CD4-positive, alpha-beta T cell treated with Interleukin-10 for 1 hour (primary cell): ENCODE data around the gene LENG8.
"Not testable (repeated sequence)": the region's sequence is repeated elsewhere in the genome, so short reads cannot be mapped to it uniquely, and the experiment has no call there.

ENCODE experiments used
- DNase-seq: peaks from one replicate; pipeline ENCODE4 v3.0.0-alpha.2; 2020

Gene LENG8

DNA sequence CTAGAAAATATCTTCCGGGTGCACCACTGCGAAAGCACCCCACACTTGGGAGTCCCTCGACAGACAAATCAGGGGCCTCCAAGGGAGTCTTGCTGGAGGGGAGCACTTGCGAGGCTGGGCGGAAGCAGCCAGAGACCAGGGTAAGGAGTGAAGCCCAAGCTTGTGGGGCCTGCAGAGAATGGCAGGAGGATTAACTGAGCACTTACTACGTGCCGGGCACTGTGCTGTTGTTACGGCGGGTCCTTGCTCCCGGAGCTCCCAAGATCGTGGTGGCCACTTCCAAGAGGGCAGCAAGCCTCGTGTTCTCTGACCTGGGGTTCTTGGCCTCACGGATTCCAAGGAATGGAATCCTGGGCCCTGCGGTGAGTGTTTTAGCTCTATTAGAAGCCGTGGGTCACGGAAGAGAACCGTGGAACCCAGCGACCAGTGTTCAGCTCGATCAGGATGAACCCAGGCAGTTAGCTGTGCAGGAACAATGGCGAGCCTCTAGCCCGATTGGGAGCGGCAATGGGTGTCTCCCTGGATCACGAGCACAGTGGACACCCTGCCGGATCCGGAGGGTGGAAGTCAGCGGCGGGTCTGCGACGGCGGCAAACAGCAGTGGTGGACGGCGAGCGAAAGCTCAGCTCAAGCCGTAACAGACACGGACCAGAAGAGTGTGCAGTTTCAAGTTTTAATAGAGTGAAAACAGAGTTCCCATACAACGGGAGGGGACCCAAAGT is 24.2 kb upstream of the LENG8 start:
- DNase-seq, result no peak

DNA sequence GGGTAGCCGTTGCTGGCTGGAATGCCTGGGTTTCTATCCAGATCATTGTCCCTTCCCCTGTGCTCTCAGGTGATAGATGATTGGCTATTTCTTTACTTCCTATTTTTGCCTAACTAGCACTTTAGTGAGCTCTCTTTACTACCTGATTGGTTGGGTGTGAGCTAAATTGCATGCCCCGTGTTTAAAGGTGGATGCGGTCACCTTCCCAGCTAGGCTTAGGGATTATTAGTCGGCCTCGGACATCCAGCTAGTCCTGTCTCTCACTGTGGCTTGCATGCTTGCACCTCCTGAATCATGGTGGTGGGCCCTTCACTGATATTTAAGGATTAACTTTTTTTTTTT is 23.6 kb upstream of the LENG8 start:
- DNase-seq, result no peak

DNA sequence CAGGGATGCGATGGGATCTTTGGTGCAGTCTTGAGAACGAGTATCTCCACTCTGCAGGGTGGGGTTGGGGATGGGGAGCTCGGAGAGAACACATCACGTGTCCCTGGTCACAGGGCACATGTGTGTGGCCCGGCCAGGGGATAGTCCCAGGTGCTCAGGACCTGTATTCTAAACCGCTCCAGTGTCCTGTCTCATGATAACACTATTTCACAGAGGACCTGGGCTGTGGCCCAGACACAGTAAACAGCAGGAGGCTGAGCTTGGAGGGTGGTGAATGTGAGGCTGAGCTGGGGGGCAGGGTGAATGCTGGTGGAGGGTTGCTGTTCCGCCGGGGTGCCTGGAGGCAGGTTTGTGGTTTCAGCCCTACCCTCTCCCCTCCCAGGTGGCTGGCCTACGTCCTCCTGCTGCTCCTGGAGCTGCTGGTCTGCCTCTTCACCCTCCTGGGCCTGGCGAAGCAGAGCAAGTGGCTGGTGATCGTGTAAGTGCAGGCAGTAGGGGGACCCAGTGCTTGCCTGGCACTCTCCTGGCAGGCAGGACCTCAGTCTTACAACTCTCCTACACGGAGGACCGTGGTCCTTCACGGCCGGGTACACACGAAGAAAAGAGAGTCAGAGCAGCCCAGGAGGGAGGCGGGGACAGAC is 22.6 kb upstream of the LENG8 start:
- no peak for DNase-seq

DNA sequence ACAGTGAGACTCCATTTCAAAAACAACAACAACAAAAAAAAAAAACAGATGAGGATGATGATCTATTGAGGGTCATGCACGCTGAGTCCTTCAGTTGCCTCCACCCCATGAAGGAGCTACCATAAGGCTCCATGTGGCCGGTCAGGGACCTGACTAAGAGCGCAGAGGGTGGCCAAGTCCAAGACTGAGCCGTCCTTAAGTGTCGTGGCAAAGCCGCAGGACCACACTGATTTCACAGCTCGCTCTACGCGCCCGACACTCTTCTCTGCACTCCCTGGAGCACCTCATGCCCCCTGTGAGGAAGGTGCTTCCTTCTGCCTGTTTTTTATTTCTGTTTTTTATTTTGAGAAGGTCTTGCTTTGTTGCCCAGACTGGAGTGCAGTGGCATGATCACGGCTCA is 21.4 kb upstream of the LENG8 start:
- no peak for DNase-seq

DNA sequence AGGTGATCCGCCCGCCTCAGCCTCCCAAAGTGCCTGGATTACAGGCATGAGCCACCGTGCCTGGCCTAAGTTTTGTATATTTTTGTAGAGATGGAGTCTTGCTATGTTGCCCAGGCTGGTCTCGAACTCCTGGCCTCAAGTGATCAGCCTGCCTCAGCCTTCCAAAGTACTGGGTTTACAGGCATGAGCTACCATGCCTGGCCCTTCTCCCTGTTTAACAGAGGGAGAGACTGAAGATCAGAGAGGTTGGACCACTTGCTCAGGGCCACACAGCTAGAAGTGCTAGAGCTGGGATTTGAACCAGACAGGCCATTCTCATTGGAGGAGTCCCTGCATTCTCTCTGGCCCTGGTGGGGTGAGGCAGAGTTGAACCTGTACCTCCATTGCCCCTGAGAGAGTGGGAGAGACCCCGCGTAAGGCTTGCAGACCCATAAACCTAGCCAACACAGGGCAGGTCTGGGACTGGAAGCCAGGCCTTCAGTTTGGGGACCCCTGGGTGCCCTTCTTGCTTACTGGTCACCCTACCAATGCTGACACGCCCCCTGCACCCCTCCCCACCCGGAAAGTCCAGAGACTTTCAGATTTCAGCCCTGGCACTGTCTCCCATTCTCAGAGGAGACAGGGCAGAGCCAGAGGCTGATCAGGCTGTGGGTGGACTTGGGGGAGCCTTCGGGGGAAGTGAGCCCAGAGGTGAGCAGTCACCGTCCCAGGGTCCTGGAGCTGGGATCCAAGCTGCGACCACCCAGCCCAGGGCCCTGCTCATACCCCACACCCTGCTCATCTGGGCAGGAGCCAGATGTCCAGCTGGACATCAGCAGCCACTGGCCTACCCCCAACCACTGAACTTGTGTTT is 20.4 kb upstream of the LENG8 start:
- DNase-seq, result no peak

DNA sequence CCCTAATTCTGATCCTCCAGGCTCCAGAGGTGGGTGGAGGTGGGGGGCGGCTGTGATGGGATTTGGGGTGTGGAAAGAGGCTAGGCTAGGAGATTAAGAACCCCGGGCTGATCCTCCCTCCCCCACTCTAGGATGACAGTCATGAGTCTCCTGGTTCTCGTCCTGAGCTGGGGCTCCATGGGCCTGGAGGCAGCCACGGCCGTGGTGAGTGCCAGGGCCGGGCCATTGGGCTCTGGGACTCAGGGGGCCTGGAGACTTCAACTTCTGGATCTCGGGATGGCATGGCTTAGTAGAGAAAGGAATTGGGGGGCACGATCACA is 19.9 kb upstream of the LENG8 start:
- DNase-seq, result no peak

DNA sequence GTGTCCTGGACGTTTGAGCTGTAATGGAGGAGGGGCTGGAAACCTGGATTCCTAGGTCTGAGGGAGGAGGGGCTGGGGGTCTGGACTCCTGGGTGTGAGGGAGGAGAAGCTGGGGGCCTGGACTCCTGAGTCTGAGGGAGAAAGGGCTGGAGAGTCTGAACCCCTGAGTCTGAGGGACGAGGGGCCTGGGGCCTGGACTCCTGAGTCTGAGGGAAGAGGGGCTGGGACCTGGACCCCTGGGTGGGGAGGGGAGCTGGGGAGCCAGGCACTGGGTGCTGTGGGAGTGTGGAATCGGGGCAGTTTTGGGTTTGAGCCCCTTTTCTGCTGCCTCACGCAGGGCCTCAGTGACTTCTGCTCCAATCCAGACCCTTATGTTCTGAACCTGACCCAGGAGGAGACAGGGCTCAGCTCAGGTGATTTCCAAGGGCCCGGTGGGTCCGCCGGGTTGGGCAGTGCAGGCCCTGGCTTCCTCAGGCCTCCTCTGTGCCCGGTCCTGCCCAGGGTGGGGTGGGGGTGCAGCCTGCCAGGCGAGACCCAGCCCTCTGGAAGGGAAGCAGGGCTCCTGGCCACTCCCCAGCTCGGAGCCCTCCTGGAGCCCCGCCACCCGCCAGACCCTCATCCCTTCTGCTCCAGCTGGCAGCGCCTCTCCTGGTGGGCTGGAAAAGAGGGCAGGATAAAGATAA is 19.3 kb upstream of the LENG8 start:
- DNase-seq, result no peak

DNA sequence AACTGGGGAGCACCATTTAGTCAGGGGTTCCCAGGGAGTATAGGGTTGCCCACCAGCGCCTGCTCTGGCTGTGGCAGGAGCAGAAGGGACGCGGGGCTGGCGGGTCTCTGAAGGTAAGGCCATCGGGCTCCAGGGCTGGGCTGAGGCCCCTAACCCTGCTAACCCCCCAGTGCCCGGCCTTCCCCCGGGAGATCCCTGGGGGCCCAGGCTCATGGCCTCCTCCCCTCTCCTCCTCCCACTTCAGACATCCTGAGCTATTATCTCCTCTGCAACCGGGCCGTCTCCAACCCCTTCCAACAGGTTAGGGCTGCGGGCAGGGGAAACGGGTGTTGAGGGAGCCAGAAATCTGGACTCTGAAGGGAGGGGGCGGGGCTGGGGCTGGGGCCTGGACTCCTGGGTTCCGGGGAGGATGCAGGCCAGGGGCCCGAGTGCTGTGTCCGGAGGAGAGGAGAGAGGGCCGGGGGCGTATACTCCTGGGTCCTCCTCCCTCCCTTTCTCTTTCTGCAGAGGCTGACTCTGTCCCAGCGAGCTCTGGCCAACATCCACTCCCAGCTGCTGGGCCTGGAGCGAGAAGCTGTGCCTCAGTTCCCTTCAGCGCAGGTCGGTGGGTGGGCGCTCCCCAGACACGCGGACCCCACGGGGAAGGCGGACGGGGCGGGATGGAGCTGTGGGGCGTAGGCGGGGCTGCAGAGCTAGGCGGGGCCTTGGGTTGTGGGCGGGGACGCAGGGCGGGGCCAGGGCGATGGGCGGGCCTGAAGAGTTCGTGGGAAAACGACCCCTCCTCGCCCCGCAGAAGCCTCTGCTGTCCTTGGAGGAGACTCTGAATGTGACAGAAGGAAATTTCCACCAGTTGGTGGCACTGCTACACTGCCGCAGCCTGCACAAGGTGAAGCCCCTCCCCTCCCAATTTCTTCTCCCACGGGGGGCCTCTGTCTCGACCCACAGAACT is 18.4 kb upstream of the LENG8 start:
- peak; percentile 48 for DNase-seq

DNA sequence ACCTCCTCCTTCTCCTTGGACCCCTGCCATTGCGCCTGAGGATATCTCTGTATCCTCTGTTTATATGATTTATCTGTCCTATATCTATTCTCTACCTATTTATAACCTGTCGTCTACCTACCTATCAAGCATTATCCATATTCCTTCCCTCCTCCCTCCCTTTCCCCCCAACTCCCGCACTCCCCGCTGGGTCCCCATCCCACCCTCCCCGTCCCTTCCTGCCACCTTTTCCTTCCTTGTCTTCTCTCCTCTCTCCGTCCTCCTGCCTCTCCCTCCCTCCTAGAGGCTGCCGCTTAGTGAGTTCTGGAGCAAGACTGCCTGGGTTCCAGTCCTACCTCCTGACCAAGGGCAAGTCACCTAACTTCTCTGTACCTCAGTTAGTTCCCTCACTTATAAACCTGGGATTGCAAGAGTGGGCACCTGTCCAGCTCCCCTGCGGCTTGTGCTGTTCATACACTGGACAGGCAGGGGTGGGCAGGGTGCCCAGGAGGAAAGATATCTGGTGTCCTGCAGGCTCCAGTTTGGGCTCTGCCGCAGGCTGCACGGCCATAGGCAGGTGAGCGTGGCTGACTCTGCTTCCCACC is 17.7 kb upstream of the LENG8 start:
- no peak for DNase-seq

DNA sequence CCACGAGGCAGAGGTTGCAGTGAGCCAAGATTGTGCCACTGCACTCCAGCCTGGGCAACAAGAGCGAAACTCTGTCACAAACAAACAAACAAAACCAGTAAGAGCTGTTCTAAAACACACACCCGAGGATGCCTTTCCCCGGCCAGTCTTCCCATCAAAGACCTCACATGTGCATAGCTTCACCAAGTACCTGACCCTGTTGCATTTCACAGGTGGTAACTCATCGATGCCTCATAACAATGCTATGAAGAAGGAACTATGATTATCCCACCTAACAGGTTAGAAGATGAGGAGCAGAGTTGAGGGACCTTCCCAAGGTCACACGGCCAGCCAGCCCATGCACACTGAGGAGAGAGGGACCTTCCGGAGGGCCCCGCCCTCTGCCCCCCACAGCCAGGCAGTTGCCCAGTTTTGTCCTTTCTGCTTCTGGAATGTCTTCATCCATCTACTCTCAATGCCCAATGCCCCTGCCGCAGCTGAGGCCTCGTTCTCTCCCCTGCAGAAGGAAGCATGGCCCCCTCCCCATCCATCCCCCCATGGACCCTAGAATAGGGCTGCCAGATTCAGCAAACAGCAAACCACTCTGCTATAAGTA is 16.8 kb upstream of the LENG8 start:
- no peak for DNase-seq

DNA sequence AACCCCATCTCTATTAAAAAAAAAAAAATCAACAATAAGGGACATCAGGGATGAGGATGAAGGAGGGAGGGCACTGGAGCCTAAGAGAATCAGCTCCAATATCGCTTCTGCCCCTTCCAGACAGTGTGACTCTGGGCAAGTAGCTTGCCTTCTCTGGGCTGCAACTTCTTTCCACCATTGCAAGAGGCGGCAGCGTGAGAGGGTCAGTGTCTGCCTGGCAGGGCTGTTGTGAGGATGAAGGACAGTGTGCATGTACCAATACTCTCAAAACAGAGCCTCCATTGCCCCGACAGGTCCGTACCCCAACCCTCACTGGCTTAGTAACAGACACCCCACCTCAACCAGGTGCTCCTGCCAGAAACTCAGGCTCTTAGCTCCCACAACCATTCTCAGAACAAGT is 15.3 kb upstream of the LENG8 start:
- DNase-seq, result no peak

DNA sequence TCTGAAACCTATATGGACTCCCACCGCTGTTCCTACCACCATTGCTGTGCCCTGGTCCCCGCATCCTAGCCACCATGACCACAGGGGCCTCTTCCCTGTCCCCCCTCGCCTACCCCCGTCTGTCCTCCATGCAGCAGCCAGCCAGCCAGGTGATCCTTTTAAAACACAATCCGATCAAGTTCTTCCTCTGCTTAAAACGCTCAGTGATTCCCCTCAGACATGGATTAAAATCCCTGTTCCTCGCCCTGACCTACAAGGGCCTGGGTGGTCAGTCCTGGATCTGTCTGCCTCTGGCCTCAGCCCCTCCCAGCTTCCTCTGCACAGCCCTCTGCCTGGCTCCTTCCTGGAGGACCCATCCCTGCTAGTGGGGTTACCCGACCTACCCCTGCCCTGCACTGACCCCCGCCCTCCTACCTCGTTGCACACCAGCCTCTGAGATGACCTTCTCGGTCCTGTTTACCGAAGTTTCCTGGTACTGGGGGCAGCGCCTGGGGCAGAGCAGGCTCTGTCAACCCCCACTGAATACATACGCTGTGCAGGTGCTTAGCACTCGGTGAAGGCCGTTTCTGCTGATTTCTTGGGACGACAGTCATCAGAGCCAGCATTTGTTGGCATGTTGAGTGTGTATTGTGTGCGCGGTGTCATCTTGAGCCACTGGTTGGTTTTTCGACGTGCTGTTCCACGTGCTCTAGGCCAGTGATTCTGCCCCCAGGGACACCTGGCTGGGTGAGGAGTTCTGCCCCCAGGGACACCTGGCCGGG is 14.7 kb upstream of the LENG8 start:
- DNase-seq, result no peak

DNA sequence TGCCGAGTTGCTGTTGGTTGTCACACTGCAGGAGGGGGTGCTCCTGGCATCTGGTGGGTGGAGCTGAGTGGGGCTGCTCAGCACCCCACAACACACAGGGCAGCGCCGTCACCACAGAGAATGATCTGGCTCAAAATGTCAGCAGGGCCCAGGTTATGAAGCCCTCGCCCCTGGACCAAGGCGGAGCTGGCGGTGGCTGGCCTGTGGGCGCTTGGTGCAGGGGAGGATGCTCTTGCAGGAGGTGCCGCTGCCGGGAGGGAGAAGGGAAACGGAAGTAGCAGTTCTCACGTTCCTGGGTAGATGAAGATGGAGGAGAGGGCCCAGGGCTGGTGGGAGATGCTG is 14.2 kb upstream of the LENG8 start:
- DNase-seq, result no peak

DNA sequence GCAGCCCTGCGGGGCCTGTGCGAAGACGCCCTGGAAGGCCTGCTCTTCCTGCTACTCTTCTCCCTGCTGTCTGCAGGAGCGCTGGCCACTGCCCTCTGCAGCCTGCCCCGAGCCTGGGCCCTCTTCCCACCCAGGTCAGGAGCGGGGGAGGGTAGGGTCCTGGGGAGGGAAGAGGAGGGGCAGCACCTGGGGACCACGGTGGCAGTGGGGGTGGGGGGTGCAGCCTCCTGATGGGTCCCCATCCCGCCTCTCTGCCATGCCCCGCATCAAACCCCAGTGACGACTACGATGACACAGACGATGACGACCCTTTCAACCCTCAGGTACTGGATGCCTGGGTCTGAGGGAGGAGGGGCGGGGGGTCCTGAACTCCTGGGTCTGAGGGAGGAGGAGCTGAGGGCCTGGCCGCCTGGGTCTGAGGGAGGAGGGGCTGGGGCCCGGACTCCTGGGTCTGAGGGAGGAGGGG is 13.4 kb upstream of the LENG8 start:
- DNase-seq, result no peak

DNA sequence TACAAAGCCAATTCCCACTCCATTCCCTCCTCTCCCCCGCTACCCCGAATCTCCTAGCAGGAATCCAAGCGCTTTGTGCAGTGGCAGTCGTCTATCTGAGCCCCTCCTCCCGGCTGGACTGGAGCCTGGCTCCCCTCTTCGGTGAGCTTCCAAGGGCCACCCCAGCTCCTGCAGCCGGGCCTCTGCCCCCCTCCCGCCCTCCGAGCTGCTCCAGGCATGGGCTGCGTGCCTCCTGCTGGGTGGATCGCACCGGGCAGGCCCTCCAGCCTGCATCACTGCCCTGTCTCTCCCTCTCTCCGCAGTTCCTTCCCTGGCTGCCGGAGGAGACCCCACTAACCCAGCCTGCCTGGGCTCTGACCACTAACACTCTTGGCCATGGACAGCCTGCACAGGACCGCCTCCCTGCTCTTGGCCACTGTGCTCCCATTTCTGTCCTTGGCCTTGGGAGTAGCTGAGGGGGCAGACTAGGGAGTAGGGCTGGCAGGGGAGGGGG is 12.9 kb upstream of the LENG8 start:
- DNase-seq, result no peak

DNA sequence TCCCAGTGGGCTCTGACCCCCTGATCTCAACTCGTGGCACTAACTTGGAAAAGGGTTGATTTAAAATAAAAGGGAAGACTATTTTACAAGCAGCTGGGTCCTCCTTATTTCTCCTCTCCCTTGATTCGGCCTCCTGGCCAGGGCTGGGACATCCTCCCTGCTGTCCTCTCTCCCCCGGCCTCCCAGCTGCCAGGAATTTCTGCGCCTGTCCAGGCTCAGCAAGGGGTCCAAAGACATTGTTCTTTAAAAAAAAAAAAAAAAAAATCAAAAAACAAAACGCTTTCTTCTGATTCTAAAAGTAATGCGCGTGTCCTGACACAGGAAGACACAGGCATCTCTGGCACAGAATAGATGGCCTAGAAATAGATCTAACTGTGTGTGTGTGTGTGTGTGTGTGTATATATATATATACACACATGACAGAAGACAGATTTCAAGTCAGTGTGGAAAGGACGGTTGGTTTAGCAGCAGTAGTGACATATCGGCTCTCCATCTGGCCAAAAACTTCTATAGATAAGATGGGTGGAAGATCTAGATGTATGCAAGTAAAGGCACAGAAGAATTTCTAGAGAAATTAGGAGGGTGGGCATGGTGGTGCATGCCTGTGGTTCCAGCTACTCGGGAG is 12.3 kb upstream of the LENG8 start:
- no peak for DNase-seq

DNA sequence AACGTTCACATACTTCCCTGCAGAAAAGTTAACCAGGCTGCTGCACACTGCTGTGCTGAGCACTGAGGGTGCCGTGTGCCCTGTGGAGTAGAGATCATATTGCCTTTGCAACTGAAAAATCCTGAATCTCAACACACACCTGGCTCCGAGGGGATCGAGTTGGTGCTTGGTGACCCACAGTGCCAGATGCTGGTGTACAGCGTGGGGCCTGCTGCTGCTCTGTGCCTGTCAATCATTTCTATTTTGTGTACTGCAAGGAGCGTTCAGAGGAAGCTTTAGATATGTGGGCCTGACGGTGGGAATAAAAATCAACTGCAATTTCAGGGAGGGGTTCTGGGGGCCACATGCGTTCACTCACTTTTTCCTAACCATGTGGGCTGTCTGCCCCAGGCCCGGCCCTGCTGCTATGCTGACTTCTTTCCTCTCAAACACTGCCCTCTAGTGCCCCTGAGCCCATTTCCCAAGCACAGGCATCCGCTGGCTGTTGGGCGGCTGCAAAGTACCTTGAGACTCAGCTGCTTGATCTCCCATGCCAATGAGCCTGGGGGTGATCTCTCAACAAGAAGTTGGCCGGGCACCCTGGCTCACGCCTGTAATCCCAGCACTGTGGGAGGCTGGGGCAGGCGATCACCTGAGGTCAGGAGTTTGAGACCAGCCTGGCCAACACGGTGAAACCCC is 9.7 kb upstream of the LENG8 start:
- no peak for DNase-seq

DNA sequence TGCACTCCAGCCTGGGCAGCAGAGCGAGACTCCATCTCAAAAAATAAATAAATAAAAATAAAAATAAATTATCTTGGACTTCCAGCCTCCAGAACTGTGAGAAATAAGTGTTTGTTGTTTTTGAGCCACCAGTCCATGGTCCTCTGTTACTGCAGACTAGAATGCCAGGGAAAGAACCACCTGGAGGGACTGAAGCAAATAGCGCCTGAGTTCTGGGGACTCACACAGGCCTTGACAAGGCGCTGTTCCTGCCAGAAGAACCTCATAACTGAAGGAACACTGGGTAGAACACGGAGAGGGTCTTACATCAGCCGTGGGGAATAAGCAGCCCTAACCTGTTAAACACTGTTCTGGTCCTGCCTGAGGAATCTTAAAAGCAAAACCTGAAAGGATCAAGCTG is 8.4 kb upstream of the LENG8 start:
- no peak for DNase-seq

DNA sequence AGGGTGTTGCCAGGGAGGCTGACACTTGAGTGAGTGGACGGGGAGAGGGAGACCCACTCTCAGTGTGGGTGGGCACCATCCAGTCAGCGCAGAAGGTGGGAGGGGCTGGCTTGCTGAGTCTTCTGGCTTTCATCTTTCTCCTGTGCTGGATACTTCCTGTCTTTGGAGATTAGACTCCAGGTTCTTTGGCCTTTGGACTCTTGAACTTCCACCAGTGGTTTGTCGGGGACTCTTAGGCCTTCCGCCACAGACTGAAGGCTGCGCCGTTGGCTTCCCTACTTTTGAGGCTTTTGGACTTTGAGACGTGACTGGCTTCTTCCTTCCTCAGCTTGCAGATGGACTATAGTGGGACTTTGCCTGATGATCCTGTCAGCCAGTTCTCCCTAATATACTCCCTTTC is 4.3 kb upstream of the LENG8 start:
- DNase-seq, result no peak

DNA sequence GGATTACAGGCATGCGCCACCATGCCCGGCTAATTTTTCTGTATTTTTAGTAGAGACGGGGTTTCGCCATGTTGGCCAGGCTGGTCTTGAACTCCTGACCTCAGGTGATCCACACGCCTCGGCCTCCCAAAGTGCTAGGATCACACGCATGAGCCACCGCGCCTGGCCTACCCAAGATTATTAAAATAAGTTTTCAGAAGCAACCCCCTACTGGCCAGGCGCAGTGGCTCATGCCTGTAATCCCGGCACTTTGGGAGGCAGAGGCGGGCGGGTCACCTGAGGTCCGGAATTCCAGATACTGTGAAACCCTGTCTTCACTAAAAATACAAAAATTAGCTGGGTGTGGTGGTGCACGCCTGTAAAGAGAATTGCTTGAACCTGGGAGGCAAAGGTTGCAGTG is 2.6 kb upstream of the LENG8 start:
- DNase-seq, result not testable (repeated sequence)
